Progenitor cell of endocrine pancreas (in vitro differentiated cells): ENCODE measurements around the gene INAVA. TPM values are rescaled to one million over a fixed set of nuclear protein-coding genes. Genes with fewer than 3 reads are reported as not detected.

Experiments
- DNase-seq: peaks from one replicate; pipeline ENCODE4 v3.0.0; 2021; ENCODE audit warnings: low spot score; ENCODE audit not compliant: unreplicated experiment
- H3K27ac Mint-ChIP-seq: 2 replicates; pipeline ENCODE4 v1.8.0; 2021; ENCODE audit warnings: mild to moderate bottlenecking, moderate library complexity, mixed read lengths
- H3K27me3 Mint-ChIP-seq: 2 replicates; pipeline ENCODE4 v1.8.0; 2021; ENCODE audit warnings: mixed read lengths
- H3K36me3 Mint-ChIP-seq: 2 replicates; pipeline ENCODE4 v1.8.0; 2022; ENCODE audit warnings: mixed read lengths; ENCODE audit not compliant: insufficient read depth
- H3K4me1 Mint-ChIP-seq: 2 replicates; pipeline ENCODE4 v1.8.0; 2021; ENCODE audit warnings: low read depth, mixed read lengths
- H3K4me3 Mint-ChIP-seq: 2 replicates; pipeline ENCODE4 v1.8.0; 2021; ENCODE audit warnings: low read depth, mild to moderate bottlenecking, moderate library complexity, mixed read lengths
- H3K9me3 Mint-ChIP-seq: 2 replicates; pipeline ENCODE4 v1.8.0; 2021; ENCODE audit warnings: low read depth, mixed read lengths
- total RNA-seq: library from RNA; stranded (reverse); gene quantifications from 2 replicates; pipeline ENCODE4 v1.2.1, GENCODE V29; 2021
- TF ChIP-seq, protein P1 (sequence below): fragments of 200-600 bp; sonication (generic); IDR thresholded peaks from one replicate; pipeline ENCODE4 v1.5.0; 2021; ENCODE audit warnings: antibody characterized with exemption, mild to moderate bottlenecking; ENCODE audit not compliant: unreplicated experiment

The INAVA gene
- total RNA-seq, 1 donor from 2014 or later = 84.2 TPM

- DNase-seq = no peak
- TF ChIP-seq, protein P1, sequence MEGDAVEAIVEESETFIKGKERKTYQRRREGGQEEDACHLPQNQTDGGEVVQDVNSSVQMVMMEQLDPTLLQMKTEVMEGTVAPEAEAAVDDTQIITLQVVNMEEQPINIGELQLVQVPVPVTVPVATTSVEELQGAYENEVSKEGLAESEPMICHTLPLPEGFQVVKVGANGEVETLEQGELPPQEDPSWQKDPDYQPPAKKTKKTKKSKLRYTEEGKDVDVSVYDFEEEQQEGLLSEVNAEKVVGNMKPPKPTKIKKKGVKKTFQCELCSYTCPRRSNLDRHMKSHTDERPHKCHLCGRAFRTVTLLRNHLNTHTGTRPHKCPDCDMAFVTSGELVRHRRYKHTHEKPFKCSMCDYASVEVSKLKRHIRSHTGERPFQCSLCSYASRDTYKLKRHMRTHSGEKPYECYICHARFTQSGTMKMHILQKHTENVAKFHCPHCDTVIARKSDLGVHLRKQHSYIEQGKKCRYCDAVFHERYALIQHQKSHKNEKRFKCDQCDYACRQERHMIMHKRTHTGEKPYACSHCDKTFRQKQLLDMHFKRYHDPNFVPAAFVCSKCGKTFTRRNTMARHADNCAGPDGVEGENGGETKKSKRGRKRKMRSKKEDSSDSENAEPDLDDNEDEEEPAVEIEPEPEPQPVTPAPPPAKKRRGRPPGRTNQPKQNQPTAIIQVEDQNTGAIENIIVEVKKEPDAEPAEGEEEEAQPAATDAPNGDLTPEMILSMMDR = no peak
- no peak overlapping the region for H3K27ac Mint-ChIP-seq
- H3K4me1 Mint-ChIP-seq = no peaks in the 10 kb centered on the region
- no peaks in the 10 kb centered on the region for H3K36me3 Mint-ChIP-seq
- H3K9me3 Mint-ChIP-seq = no peaks in the 10 kb centered on the region
- peaks cover 12% of the 10 kb centered on the region for H3K27me3 Mint-ChIP-seq
- H3K4me3 Mint-ChIP-seq = no peak overlapping the region
Observed at GRCh38 chr1:200877839-200878551, 16.7 kb upstream of the INAVA start.

DNA sequence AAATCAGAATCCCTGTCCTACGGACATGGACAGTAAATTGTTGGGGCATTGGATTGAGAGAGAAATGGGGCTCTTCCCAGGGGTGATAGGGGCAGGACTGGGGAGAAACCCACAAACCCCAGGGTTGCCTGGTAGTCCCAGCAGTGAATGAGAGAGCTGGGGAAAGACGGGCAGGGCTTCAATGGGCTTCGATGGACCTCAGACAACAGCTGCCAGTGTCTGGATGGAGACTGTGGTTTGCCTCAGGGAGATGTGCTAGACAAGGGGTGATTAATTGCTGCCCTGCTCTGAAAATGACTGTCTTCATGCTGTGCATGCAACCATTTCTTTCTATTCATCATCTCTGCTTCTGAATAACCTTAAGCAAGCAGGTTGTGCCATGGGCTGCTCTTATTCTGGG, 14.5 kb upstream of the INAVA start:
- H3K36me3 Mint-ChIP-seq = no peaks in the 10 kb centered on the region
- DNase-seq = no peak
- no peak overlapping the region for H3K4me3 Mint-ChIP-seq
- TF ChIP-seq, protein P1 = no peak
- no peaks in the 10 kb centered on the region for H3K4me1 Mint-ChIP-seq
- no peak overlapping the region for H3K27ac Mint-ChIP-seq
- H3K9me3 Mint-ChIP-seq = no peaks in the 10 kb centered on the region
- H3K27me3 Mint-ChIP-seq = peaks cover 6% of the 10 kb centered on the region

DNA sequence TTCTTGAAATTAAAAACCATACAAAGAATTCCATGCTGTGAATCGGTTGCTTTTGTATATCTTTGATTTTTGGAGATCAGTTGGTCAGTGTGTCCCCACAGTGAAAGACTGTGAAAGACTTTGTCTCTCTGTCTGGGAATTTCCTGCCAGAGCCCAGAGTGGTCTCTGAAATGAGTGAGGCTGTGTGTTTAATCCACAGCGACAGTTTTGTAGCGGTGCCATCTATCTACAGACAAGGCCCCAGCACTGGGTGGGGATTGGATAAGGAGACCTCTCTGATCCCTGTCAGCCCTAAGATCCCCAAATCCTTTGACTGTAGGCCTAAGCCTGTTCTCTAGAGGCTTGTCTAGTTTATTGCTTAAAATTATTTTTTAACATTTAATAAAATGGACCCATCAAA, 11.6 kb upstream of the INAVA start:
- no peak for DNase-seq
- peaks cover 1% of the 10 kb centered on the region for H3K4me1 Mint-ChIP-seq
- H3K4me3 Mint-ChIP-seq = no peak overlapping the region
- no peaks in the 10 kb centered on the region for H3K9me3 Mint-ChIP-seq
- TF ChIP-seq, protein P1 = no peak
- H3K36me3 Mint-ChIP-seq = no peaks in the 10 kb centered on the region
- no peak overlapping the region for H3K27ac Mint-ChIP-seq
- H3K27me3 Mint-ChIP-seq = peaks cover 7% of the 10 kb centered on the region

- Mint-ChIP-seq H3K36me3 (no peaks in the 10 kb centered on the region), H3K27ac (no peak overlapping the region), H3K4me3 (no peak overlapping the region), H3K27me3 (peaks cover 7% of the 10 kb centered on the region), H3K9me3 (no peaks in the 10 kb centered on the region), H3K4me1 (peaks cover 11% of the 10 kb centered on the region)
- TF ChIP-seq, protein P1 = no peak
- DNase-seq = no peak
Observed at GRCh38 chr1:200885623-200886402, 8.9 kb upstream of the INAVA start.

DNA sequence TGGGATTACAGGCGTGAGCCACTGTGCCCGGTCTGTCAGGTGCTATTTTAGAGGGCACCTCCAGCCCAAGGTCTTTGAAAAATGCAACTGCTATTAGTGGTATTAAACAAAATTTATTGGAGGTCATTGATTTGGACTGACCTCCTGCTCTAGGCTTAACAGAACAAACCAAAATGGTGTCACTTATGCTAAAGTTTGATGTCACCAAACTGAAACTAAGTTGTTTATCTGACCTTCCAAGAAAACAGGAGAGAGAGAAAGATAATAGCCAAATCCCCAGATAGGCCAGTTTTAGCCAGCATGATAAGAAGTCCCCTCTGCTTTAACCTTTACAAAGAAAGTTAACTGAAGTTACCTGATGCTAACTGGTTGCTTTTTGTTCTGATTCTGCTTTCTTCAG, 8.1 kb upstream of the INAVA start:
- H3K4me3 Mint-ChIP-seq = no peak overlapping the region
- peaks cover 11% of the 10 kb centered on the region for H3K4me1 Mint-ChIP-seq
- TF ChIP-seq, protein P1 = no peak
- DNase-seq = no peak
- H3K27ac Mint-ChIP-seq = no peak overlapping the region
- no peaks in the 10 kb centered on the region for H3K9me3 Mint-ChIP-seq
- peaks cover 7% of the 10 kb centered on the region for H3K27me3 Mint-ChIP-seq
- no peaks in the 10 kb centered on the region for H3K36me3 Mint-ChIP-seq
